HPDE6-E6E7 (cell line): ENCODE measurements around the gene LLGL2.
"Not testable (repeated sequence)": the region's sequence is repeated elsewhere in the genome, so short reads cannot be mapped to it uniquely, and the experiment has no call there.

Experiments
- DNase-seq: peaks from one replicate; pipeline ENCODE4 v3.0.0; 2011; ENCODE audit warnings: missing footprints; ENCODE audit errors: extremely low spot score

LLGL2 gene, protein sequence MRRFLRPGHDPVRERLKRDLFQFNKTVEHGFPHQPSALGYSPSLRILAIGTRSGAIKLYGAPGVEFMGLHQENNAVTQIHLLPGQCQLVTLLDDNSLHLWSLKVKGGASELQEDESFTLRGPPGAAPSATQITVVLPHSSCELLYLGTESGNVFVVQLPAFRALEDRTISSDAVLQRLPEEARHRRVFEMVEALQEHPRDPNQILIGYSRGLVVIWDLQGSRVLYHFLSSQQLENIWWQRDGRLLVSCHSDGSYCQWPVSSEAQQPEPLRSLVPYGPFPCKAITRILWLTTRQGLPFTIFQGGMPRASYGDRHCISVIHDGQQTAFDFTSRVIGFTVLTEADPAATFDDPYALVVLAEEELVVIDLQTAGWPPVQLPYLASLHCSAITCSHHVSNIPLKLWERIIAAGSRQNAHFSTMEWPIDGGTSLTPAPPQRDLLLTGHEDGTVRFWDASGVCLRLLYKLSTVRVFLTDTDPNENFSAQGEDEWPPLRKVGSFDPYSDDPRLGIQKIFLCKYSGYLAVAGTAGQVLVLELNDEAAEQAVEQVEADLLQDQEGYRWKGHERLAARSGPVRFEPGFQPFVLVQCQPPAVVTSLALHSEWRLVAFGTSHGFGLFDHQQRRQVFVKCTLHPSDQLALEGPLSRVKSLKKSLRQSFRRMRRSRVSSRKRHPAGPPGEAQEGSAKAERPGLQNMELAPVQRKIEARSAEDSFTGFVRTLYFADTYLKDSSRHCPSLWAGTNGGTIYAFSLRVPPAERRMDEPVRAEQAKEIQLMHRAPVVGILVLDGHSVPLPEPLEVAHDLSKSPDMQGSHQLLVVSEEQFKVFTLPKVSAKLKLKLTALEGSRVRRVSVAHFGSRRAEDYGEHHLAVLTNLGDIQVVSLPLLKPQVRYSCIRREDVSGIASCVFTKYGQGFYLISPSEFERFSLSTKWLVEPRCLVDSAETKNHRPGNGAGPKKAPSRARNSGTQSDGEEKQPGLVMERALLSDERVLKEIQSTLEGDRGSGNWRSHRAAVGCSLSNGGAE

DNA sequence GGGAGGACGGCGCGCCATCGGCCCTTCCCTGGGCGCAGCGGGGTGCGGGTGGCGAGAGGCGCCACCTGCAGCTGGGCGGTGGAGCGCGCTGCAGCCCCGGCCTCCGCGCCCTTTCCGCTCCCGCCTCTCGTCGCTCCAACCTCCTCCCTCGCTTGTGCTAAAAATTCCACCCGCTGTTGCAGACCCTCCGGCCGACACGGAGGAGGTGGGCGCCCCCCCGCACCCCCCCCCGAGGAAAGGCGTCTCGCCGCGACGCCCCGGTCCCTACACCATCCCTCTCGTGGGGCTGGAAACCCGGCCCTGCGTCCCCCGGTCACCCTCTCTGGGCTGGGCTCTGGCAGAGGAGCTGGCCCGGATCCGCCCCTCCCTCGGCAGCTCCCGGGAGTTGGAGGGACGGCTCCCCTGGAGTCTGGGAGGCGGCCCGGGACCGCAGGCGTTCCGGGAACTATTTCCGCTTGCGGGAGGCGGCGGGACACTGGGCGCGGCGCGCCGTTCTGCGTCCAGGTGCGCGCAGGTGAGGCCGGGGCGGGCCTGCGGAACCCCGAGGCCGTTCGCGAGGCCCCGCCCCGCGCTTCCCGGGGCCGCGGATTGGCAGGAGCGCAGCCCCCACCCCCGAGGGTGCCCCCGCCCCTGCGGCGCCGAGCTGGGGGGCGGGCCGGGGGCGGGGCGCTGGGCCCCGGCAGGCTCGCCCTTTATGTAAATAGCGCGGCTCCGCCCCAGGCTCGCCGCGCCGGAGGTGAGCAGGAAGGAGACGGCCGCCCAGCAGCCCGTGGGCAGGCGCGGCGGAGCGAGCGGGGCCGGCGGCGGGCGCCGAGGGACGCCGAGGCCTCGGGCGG lies at the start of gene LLGL2:
LLGL2 (plus strand) TSS at position 728 of the 836 bp plus-strand sequence. CDS start 17,730 bp downstream, outside the sequence.
- DNase-seq = peak; percentile 86

DNA sequence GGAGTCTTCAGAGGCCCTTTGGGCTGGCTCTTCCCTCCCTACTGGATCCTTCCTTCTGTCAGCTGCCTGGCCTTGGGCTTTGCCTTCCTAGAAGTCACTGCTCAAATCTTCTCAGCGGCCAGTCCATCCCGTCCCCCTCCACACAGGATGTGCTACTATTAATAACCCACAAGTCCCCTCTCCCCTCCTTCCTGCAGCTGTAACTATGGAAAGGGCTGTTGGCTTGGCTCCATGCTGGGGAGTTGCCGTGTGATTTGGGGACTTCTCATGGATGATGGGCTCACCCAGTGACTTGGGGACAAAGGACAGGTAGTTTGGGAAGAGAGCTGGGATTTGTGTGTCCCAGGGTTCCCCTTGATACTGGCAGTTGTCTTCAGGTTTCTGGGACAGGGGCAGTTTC lies 49.6 kb upstream of the LLGL2 start:
- DNase-seq = no peak

DNA sequence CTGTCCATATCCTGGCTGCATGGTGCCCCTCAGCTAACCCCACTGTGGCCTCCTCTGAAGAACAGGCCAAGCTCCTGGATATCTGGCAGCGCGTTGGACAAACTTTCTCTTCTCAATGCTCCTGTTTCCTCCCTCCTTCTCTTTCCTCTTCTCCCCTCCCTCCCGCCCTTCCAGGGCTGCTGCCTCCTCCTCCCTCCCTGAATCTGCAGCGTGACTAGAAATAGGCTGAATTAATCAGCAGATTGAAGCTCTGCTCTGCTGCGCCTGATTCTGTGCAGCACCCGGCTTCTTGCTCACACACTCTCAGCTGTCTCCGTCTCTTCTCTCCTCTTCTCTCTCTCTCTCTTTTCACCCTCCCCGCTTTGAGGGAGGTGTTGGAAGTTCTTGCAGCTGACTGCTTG lies 49.2 kb upstream of the LLGL2 start:
- no peak for DNase-seq

DNA sequence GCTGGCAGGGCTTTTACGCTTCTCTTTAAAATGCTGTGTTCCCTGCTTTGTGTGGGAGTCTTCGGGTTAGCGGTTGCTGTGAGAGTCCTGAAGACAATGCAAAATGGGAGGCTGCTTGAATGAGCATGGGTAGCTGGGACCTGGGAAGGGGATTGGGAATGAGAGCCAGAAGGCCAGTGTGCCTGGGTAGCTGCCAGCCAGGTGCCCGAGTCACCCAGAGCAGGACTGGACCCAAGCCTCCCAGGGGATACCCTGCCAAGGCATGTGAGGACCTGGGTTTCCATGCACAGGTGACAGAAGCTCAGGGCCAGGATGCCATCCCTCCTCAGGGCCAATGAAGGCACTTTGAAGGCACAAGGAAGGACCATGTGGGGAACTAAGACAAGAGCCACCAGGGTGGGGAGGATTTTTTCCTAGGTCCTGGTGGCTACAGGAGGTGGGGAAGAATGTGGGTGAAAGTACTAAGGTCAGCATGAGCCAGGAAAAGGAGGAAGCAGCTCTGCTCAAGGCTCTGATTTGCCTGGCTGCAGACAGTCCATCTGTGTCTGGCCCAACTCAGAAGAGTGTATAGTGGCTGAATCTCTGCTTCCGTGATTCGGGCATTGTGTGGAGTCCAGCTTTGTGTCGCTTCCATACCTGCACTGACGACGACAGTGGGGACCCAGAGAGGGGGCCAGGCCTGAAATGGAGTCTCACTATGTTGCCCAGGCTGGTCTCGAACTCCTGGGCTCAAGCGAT lies 48.6 kb upstream of the LLGL2 start:
- no peak for DNase-seq

DNA sequence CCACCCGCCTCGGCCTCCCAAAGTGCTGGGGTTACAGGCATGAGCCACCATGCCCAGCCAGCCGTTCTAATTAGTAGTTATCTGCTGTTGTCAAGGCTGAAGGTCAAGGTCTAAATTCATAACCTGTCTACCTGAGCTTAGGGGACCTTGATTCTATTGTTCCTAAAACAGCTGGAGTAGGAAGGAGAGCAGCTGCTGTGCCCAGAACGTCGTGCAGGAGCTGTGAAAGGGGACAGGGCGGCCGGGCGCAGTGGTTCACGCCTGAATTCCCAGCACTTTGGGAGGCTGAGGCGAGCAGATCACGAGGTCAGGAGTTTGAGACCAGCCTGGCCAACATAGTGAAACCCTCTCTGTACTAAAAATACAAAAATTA lies 48.0 kb upstream of the LLGL2 start:
- DNase-seq = not testable (repeated sequence)

DNA sequence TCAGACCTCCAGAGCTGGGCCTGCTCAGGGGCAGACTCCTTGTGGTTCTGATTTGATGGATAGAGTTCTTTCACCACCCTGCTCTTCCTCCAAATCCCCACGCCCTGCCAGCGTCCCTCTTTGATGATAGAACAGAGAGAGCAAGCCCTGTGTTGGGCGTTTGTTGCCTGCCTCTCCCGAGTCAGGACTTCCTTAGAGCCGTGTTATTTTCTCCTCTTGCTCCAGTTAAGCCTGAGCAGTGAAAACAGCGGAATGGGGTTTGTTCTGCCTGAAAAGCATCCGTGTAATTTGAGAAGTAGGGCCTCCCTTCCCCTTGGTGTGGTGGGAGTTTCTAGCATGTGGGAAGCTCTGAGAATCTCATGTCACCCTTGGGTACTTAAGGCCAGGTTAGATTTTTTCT lies 47.0 kb upstream of the LLGL2 start:
- no peak for DNase-seq

DNA sequence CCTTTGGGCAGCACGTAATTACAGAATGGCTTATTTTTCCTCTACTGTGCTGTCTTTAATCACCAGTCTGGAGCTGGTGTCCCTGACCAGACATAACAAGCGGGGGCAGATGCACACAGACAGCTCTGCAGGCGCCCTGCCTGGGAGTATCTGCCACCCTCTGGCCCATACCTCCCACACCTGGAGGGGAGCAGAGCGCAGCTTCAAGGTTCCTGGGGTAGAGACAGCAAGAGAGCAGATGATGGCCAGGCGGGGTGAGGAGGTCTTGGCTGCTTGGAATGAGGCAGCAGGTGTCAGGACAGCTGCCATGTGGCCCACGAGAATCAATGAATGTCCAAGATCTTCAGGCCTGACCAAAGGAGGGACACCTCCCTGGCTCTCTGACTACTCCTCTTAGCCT lies 45.2 kb upstream of the LLGL2 start:
- no peak for DNase-seq

DNA sequence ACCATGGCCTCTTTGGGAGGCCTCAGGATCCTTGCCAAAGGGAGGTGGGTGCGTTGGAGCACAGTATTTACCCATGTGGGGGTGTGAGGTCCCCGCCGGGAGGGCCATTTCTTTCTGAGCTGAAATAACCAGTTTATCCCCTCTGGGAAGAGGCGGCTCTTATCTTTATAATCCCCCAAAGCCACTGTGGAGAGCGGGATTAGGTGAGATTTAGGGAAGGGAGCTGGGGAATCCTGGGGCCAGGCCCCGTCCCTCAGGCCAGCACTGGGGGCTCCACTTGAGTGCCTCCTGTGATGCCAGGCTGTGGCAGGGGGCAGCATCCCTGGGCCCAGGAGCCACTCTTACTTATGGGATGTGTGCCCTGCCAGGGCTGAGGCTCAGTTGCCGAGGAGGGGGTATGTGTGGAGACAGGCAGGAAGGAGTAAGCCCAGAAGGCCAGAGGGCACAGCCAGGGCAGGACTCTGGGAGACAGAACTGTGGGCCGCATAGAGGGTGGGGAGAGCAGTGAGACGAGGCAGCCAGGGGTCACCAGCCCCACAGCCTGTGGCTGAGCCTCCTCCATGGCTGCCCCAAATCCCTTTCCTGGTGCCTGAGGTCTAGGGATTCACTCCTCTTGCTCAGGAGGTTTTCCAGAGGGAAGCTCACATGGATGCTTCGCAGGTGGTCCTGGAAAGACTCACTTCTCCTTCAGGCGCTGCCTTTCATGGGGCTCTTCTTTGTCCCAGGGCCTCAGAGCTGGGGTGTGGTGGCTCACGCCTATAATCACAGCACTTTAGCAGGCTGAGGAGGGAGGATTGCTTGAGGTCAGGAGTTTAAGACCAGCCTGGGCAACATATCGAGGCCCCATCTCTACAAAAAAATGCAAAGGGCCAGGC lies 44.1 kb upstream of the LLGL2 start:
- DNase-seq = no peak

DNA sequence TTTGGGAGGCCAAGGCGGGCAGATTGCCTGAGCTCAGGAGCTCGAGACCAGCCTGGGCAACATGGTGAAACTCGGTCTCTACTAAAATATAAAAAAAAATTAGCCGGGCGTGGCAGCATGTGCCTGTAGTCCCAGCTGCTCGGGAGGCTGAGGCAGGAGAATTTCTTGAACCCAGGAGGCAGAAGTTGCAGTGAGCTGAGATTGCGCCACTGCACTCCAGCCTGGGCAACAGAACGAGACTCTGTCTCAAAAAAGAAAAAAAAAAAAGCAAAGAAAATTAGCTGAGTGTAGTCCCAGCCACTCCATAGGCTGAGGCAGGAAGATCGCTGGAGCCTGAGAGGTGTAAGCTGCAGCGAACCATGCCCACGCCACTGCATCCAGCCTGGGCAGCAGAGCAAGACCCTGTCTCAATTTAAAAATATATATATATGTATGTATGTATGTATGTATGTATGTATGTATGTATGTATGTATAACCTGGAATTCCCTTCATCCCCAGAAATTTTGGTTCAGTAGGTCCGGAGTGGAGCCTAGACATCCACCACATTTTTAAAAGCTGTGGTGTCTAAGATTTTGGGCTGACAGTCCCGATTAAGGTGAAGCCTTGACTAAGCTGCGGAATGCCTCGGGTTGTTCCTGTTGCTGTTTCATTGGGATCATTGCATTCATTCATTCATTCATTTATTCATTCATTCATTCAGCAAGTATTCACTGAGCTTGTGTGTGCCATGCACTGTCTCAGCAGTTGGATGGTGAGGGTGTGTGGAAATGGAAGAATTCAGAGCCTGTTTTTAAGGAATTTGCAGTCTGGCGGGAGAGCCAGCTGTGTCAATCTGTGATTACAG lies 43.2 kb upstream of the LLGL2 start:
- no peak for DNase-seq

DNA sequence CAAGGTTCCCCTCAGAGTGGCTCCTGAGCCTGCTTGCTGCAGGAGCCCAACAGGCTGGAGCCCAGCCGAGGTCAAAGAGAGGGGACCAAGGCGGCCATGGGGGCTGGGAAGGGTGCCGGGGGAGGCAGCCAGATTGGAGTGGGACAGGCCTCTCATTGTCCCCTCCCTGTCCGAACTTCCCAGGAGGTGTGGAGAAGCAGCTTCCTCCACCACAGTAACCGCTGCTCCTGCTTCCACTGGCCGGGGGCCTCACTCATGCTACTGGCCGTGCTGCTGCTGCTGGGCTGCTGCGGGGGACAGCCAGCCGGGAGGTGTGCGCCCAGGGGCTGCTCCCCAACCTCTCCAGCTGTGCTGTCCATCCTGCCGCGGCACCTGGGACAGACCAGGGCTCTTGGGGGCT lies 39.8 kb upstream of the LLGL2 start:
- DNase-seq = no peak

DNA sequence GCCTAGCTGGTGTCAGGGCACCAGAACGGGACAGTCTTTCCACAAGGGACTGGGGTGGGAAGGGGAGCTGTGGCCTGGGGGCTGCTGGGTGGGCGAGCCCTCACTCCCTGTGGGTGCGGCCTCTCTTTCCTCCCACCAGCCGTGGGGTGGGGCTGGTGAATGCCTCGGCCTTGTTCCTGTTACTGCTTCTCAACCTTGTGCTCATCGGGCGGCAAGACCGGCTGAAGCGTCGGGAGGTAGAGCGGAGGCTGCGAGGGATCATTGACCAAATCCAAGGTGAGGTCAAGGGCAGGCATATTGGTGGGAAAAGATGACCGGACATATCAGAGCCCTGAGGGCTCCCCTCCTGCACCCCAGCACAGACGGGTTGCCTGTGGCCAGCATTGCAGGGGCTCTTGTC lies 39.3 kb upstream of the LLGL2 start:
- no peak for DNase-seq

DNA sequence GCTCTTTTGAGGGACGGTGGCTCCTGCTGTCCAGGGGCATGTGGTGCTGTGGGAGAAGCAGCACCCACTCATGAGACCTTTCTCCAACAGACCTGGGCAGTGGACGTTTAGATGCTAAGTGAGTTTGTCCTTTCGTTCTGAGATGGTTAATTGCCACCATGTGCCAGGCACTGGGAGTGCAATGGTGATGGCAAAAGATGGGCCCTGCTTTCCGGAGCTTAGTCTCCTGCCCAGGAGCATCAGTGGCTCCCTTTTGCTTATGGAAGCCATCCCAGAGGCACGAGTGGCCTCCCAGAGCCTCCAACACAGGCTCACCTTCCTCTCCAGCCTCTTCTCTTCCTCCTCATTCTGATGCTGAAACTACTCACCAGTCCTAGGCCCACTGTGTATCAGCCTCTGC lies 38.5 kb upstream of the LLGL2 start:
- DNase-seq = no peak

DNA sequence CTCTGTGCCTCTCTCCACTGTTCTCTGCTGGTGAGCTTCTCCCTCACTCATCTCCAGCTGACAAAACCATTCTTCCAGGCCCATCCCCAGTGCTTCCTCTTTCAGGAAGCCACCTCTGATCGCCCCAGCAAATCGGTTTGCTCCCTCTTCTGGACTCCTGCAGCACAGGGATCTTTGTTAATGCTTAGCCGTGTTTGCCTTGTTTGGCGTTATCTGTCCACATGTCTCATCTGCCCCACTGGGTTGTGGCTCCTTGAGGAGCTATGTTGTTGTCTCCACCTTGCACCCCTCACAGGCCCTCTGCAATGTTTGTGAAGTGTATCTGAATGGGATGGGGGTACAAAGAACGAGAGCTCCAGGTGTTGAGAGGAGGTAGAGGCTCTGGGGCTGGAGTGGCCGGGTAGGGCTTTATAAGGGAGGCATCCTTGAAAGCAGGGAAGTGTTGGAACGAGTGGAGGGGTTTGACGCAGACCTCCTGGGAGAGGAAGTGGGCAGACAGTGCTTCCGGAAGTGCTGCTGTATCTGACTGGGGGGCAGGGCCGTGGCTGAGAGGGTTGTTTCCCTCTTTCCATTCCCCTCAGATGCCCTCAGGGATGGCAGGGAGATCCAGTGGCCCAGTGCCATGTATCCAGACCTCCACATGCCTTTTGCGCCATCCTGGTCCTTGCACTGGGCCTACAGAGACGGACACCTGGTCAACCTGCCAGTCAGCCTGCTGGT lies 38.0 kb upstream of the LLGL2 start:
- DNase-seq = no peak

DNA sequence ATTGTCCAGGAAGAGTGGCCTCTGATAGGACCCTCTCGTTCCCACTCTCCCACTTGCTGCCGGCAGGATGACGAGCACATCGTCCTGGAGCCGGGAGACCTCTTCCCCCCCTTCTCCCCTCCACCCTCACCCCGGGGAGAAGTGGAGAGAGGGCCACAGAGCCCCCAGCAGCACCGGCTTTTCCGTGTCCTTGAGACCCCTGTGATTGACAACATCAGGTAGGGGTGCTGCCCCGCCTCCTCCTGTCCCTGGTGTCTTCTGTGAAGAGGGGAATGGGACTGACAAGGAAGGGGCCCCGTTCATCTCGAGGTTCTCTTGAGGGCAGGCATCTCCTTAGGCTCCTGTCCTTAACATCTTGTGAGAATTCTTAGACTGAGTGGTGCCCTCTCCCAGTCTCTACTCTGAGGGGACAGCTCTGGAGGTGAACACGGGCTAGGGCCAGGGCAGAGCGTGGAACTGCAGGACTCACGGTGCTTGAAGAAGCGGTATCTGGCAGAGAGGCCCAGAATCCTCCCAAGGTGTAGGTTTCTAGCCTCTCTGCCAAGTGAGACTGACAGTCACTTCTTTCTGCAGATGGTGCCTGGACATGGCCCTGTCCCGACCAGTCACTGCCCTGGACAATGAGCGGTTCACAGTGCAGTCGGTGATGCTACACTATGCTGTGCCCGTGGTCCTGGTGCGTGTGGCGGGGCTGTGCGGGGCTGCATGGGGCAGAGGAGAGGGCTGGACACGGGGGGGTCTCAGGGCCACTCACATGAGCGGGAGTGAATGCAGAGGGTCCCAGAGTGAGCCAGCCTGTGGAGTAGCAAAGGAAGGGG lies 36.6 kb upstream of the LLGL2 start:
- DNase-seq = no peak

DNA sequence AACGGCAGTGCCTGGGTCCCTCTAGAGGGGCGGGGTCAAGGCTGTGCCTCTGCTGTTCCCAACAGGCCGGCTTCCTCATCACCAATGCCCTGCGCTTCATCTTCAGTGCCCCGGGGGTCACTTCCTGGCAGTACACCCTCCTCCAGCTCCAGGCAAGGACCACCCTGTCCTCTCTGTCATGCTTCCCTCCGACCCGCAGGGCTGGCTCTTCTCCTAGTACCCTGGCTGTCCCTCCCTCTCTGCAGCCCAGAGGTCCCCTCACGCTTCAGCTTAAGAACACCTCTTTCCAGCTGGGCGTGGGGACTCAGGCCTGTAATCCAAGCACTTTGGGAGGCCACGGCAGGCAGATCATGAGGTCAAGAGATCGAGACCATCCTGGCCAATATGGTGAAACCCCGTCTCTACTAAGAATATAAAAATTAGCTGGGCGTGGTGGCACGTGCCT lies 36.0 kb upstream of the LLGL2 start:
- no peak for DNase-seq

DNA sequence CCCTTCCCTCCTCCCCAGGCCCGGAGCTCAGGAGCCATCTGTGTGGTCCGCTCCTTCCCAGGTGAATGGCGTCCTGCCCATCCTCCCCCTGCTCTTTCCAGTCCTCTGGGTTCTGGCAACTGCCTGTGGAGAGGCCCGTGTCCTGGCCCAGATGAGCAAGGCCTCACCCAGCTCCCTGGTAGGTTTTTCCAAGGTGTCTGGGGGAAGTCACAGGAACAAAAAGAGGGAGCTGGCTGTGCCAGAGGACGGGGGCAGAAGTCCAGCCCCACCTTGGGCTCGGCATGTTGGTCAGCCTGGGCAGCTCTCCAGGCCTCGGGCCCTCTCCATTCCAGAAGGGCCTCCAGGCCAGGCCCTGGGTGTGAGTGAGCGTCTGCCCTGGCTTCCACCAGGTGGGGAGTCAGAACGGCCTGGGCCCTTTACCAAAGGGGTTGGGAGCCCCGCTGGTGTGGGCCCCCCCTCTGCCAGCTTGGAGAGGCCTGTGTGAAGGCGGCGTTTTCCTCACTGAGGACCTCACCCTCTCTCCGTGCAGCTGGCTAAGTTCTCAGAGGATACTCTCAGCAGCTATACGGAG lies 35.2 kb upstream of the LLGL2 start:
- no peak for DNase-seq

DNA sequence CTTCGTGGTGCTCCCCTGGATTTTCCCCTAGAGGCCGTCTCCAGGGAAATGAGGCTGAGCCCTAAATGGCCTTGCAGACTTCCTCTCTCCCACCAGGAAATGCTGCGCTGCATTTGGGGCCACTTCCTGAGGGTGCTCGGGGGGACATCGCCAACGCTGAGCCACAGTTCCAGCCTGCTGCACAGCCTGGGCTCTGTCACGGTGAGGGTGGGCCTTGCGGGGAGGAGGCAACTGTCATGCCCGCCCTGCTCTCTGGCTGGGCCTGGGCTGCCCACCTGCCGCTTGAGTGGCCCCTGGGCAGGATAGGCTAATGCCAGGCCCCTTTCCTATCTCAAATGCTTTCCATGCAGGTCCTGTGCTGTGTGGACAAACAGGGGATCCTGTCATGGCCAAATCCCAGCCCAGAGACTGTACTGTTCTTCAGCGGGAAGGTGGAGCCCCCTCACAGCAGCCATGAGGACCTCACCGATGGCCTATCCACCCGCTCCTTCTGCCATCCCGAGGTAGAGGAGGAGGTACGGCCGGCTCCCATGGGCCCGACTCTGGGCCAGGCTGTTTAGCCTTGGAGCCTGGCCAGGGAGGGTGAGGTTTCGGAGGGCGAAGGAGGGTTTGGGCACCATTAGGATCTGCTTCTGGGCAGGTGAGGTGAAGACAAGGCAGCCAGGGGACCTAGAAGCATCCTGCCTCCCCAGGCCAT lies 34.4 kb upstream of the LLGL2 start:
- no peak for DNase-seq
